Putamen (tissue), 1 donor: ENCODE results near the gene MGAT5B.

ENCODE experiments used
- DNase-seq: peaks from one replicate; pipeline ENCODE4 v3.0.0-alpha.2; 2016; ENCODE audit warnings: low spot score

Gene MGAT5B

GRCh38 chr17:76927577-76927976 is 59.4 kb downstream of the MGAT5B start:
- no peak for DNase-seq

DNA sequence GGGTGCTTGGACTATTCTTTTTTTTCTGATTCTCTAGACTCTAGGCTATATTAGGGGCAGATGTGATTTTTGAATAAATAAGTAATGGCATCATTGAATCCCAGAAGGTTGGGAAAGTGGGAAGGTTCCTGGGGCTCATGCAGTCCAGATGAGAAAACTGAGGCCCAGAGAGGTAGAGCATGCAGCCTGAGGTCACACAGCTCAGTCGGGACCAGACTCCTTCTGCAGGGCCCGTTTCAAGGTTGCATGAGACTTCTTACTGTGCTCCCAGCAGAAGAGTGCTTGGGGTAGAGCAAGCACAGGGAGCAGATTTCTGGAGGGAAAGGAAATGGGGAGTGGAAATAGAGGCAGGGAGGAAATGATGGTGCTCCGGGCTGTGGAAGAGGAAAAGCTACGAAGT is 59.8 kb downstream of the MGAT5B start:
- no peak for DNase-seq

- no peak for DNase-seq
Observed at GRCh38 chr17:76929148-76929547, 60.9 kb downstream of the MGAT5B start.

DNA sequence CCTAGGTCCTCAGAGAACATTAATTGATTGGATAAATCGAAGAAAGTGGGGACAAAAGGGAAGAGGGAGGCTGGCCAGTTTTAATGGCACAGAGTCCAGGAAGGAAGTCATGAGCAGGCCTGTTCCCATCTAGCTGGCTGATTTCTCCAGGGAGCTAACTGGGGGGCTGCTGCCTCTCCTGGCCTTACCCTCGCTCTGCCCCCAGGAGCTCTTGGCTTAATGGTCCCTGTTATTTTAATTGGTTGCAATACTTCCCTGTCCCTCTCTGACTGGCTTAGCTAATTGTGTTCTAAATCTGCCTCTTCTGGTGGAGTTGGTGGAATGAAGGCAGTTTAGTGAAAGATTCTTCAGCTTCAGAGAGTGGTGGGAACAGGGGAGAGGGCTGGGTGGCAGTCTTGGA is 61.4 kb downstream of the MGAT5B start:
- DNase-seq = no peak

DNA sequence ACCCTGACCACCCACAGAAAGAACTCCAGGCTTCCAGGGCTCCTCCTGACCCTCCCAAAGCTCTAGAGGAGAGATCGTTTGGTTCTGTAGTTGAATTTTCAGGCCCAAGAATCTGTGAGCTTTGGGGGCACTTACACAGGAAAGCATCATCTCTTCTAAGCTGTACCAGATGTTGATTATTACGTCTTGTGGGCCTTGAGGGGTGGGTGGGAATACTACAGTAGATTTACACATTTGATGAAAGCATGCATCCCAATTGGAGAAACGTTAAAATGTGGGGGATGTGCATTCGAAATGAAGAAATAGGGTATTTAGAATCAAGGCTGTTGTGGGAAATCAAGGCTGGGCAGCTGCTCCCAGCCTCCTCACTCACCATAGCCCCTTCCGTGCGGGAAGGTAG is 61.9 kb downstream of the MGAT5B start:
- no peak for DNase-seq

GRCh38 chr17:76932402-76933333 is 64.5 kb downstream of the MGAT5B start:
- DNase-seq = peak; percentile 57

- no peak for DNase-seq
Observed at GRCh38 chr17:76934561-76935320, 66.5 kb downstream of the MGAT5B start.

- DNase-seq = no peak
Observed at GRCh38 chr17:76935331-76935730, 67.1 kb downstream of the MGAT5B start.

- DNase-seq = no peak
Observed at GRCh38 chr17:76937238-76937637, 69.0 kb downstream of the MGAT5B start.

GRCh38 chr17:76938009-76938408 is 69.8 kb downstream of the MGAT5B start:
- no peak for DNase-seq

DNA sequence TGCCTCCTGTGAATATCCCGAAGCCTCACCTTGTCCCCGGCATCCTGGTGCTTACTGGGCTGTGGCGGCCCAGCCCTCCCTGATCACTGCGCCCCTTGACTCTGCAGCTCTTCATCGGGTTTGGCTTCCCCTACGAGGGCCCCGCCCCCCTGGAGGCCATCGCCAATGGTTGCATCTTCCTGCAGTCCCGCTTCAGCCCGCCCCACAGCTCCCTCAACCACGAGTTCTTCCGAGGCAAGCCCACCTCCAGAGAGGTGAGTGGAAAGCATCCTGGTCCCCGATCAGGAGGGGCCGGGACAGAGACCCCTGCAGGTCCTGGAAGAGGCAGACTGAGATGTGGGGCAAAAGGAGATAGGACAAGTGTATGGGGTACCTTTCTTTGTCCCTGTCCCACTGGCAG is 72.1 kb downstream of the MGAT5B start:
- no peak for DNase-seq

DNA sequence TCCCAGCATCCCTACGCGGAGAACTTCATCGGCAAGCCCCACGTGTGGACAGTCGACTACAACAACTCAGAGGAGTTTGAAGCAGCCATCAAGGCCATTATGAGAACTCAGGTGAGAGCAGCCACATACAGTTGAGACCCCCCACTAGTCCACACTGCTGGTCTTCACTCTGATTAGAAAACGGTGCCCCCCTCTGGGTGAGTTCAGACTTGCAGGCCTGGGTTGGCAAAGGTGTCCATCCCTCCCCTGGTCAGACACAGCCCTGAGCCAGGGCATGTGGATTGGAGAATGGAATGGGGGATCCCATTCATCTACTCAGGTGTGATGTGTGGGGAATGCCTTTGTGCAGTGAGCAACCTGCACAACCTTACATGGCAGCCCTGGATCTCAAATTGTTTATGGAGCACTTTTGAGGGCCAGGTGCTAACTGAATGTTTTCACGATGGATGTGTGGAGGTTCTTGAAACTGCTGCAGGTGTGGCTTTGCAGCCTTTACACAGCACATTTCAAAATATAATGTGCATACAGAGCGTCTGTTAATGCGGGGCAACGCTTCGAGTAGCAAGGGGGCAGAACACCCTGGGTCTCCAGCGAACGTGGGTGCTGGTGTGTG is 72.6 kb downstream of the MGAT5B start:
- DNase-seq = no peak

- no peak for DNase-seq
Observed at GRCh38 chr17:76943202-76943601, 75.0 kb downstream of the MGAT5B start.

DNA sequence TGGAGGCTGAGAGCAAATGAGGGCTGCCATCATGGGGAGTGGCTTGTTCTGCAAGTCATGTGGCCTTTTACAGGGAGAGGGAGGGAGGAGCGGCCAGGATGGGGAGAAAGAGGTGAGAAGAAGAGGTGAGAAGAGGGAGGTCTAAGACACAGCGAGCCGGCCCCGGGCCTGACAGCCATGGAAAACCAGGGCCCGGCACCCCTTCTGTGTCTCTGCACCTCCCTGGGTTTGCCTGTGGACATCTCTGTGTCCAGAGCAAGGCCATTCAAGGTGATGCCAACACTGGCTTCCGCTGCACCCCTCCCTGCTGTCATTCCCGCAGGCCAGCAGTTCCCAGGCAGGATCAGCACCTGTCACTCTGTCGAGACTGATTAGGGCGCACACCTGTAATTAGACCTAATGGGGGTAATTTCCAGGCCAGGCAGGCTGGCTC is 75.6 kb downstream of the MGAT5B start:
- no peak for DNase-seq

DNA sequence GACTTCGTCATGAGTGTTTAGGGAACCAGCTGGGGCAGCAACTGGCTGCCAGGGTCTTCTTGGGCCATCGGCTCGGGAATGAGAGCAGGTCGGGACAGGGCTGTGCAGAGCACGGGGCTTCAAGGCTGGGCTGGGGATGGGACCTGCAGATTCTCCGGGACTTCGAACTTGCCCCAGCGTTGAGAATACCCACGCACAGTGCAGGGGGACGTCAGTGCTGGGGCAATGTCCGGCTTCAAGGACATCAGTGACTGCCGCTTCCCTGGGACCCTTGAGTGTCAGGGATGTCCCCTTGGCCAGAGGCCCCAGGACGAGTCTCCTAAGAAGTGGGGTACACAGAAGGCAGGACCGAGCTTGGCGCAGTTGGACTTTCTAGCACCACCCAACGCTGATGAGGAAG is 76.3 kb downstream of the MGAT5B start:
- DNase-seq = no peak

- DNase-seq = no peak
Observed at GRCh38 chr17:76946111-76946771, 78.0 kb downstream of the MGAT5B start.

- DNase-seq = no peak
Observed at GRCh38 chr17:76946772-76947135, 78.5 kb downstream of the MGAT5B start.

DNA sequence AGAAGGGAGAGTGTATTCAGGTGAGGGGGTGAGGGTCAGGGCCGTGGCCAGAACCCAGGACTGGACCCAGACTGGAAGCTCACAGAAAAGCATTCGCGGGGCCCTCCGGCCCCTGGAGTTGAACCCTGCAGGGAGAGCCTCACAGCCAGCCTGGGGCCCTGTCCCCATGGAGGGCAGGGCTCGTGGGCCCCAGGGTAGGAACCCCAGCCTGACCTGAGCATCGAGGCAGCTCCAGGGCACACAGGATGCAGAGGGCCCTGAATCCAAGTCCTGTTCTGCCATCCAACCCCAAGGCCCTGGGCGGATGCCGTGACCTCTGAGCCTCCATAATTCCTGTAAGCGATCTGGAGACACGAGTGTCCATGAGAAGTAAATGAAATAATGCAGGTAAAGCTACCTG is 79.1 kb downstream of the MGAT5B start:
- no peak for DNase-seq

DNA sequence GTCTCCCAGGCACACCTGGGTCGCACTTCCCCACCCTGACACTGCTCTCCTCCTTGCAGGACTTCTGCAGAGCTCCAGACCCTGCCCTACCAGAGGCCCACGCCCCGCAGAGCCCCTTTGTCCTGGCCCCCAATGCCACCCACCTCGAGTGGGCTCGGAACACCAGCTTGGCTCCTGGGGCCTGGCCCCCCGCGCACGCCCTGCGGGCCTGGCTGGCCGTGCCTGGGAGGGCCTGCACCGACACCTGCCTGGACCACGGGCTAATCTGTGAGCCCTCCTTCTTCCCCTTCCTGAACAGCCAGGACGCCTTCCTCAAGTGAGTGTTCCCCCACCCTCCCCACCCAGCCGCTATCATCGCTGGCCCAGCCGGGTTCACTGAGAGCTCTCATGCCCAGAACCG is 79.6 kb downstream of the MGAT5B start:
- DNase-seq = no peak

GRCh38 chr17:76948301-76948700 is 80.1 kb downstream of the MGAT5B start:
- DNase-seq = no peak

GRCh38 chr17:76948726-76949342 is 80.6 kb downstream of the MGAT5B start:
- no peak for DNase-seq
